ENCODE data around the gene KRTAP10-5. TPM values are rescaled to one million over a fixed set of nuclear protein-coding genes. Genes with fewer than 3 reads are reported as not detected.
A peak's percentile ranks its signal among the peaks of the same experiment; 100 is the strongest.
"Not testable (repeated sequence)": the region's sequence is repeated elsewhere in the genome, so short reads cannot be mapped to it uniquely, and the experiment has no call there.

KRTAP10-5 gene
- polyA plus RNA-seq, 6 donors from 2014 or later = not detected

- H3K27ac Mint-ChIP-seq = no peak overlapping the region
- H3K27me3 Mint-ChIP-seq = peaks cover 26 to 64% (median 38%) of the 10 kb centered on the region in 3 donors
- no peaks in the 10 kb centered on the region for H3K4me1 Mint-ChIP-seq
- DNase-seq (no peak), ATAC-seq (ENCODE audit: low read depth in 2 of 2) (no peak)
- H3K4me3 Mint-ChIP-seq = no peak overlapping the region
- H3K36me3 Mint-ChIP-seq = peaks cover 5 to 7% of the 10 kb centered on the region in 2 donors
- peaks cover 4 to 55% (median 16%) of the 10 kb centered on the region in 7 donors for H3K9me3 Mint-ChIP-seq
Measured at GRCh38 chr21:44603911-44604310, 23.5 kb upstream of the KRTAP10-5 start.

GRCh38 chr21:44603109-44603875 lies 22.9 kb upstream of the KRTAP10-5 start:
- peaks cover 5 to 57% (median 10%) of the 10 kb centered on the region in 7 donors for H3K9me3 Mint-ChIP-seq
- ATAC-seq (ENCODE audit: low read depth in 2 of 2) (no peak), DNase-seq (no peak)
- H3K27ac Mint-ChIP-seq = no peak overlapping the region
- H3K36me3 Mint-ChIP-seq = peaks cover 5 to 7% of the 10 kb centered on the region in 2 donors
- H3K4me3 Mint-ChIP-seq = no peak overlapping the region
- H3K4me1 Mint-ChIP-seq = no peaks in the 10 kb centered on the region
- peaks cover 32 to 70% (median 44%) of the 10 kb centered on the region in 3 donors for H3K27me3 Mint-ChIP-seq

- H3K4me1 Mint-ChIP-seq = no peaks in the 10 kb centered on the region
- no peak overlapping the region for H3K27ac Mint-ChIP-seq
- H3K27me3 Mint-ChIP-seq = peaks cover 33 to 69% (median 47%) of the 10 kb centered on the region in 3 donors
- peak overlapping the region in 1 of 8 donors; percentile 6 for H3K4me3 Mint-ChIP-seq
- H3K9me3 Mint-ChIP-seq = peaks cover 7 to 53% (median 11%) of the 10 kb centered on the region in 7 donors
- DNase-seq (no peak), ATAC-seq (ENCODE audit: low read depth in 2 of 2) (no peak)
- H3K36me3 Mint-ChIP-seq = peaks cover 5 to 11% of the 10 kb centered on the region in 2 donors
Measured at GRCh38 chr21:44602463-44602850, 22.1 kb upstream of the KRTAP10-5 start.

- peaks cover 5 to 11% of the 10 kb centered on the region in 2 donors for H3K36me3 Mint-ChIP-seq
- no peak for ATAC-seq (ENCODE audit: low read depth in 2 of 2)
- H3K27me3 Mint-ChIP-seq = peaks cover 33 to 69% (median 47%) of the 10 kb centered on the region in 3 donors
- peak overlapping the region in 1 of 6 donors; percentile 29 for H3K27ac Mint-ChIP-seq
- DNase-seq = no peak
- no peaks in the 10 kb centered on the region for H3K4me1 Mint-ChIP-seq
- peaks cover 7 to 47% (median 11%) of the 10 kb centered on the region in 7 donors for H3K9me3 Mint-ChIP-seq
- H3K4me3 Mint-ChIP-seq = no peak overlapping the region
Measured at GRCh38 chr21:44601596-44602462, 21.4 kb upstream of the KRTAP10-5 start.

GRCh38 chr21:44601091-44601490 lies 20.7 kb upstream of the KRTAP10-5 start:
- DNase-seq; H3K27ac Mint-ChIP-seq; ATAC-seq (ENCODE audit: low read depth in 2 of 2); H3K4me1 Mint-ChIP-seq; H3K4me3 Mint-ChIP-seq: not testable (repeated sequence)
- Mint-ChIP-seq H3K27me3 (peaks cover 26 to 64% (median 46%) of the 10 kb centered on the region in 3 donors), H3K36me3 (peaks cover 0 to 11% of the 10 kb centered on the region in 2 donors), H3K9me3 (peaks cover 4 to 40% (median 7%) of the 10 kb centered on the region in 7 donors)

GRCh38 chr21:44600118-44600978 lies 19.9 kb upstream of the KRTAP10-5 start, which contains the start of gene KRTAP10-7:
Gene KRTAP10-7 (plus strand): TSS chr21:44600597. CDS start chr21:44600622, 25 bp downstream.
- ATAC-seq (ENCODE audit: low read depth in 2 of 2); H3K27ac Mint-ChIP-seq: not testable (repeated sequence)

GRCh38 chr21:44599264-44600029 lies 19.0 kb upstream of the KRTAP10-5 start:
- Mint-ChIP-seq H3K4me1 (no peaks in the 10 kb centered on the region), H3K27ac (no peak overlapping the region), H3K36me3 (peaks cover 0 to 11% of the 10 kb centered on the region in 2 donors), H3K4me3 (no peak overlapping the region), H3K9me3 (peaks cover 4 to 23% (median 7%) of the 10 kb centered on the region in 7 donors), H3K27me3 (peaks cover 14 to 51% (median 33%) of the 10 kb centered on the region in 3 donors)
- no peak for ATAC-seq (ENCODE audit: low read depth in 2 of 2)
- no peak for DNase-seq

More at GRCh38 chr21:44600118-44600978, 19.9 kb upstream of the KRTAP10-5 start, which contains the start of gene KRTAP10-7:
- DNase-seq, H3K4me1 Mint-ChIP-seq, H3K4me3 Mint-ChIP-seq: not testable (repeated sequence)
- peaks cover 4 to 32% (median 7%) of the 10 kb centered on the region in 7 donors for H3K9me3 Mint-ChIP-seq
- peaks cover 0 to 11% of the 10 kb centered on the region in 2 donors for H3K36me3 Mint-ChIP-seq
- peaks cover 23 to 57% (median 39%) of the 10 kb centered on the region in 3 donors for H3K27me3 Mint-ChIP-seq

- Mint-ChIP-seq H3K36me3 (peaks cover 0 to 11% of the 10 kb centered on the region in 2 donors), H3K4me1 (no peaks in the 10 kb centered on the region), H3K27me3 (peaks cover 7 to 42% (median 30%) of the 10 kb centered on the region in 3 donors), H3K9me3 (peaks cover 4 to 15% (median 7%) of the 10 kb centered on the region in 7 donors), H3K4me3 (no peak overlapping the region), H3K27ac (no peak overlapping the region)
- ATAC-seq (ENCODE audit: low read depth in 2 of 2) = no peak
- DNase-seq = no peak
Measured at GRCh38 chr21:44598061-44598460, 17.7 kb upstream of the KRTAP10-5 start.

- H3K27me3 Mint-ChIP-seq = peaks cover 7 to 38% (median 25%) of the 10 kb centered on the region in 3 donors
- DNase-seq = no peak
- ATAC-seq (ENCODE audit: low read depth in 2 of 2) = no peak
- no peak overlapping the region for H3K27ac Mint-ChIP-seq
- H3K36me3 Mint-ChIP-seq = peaks cover 0 to 11% of the 10 kb centered on the region in 2 donors
- H3K4me1 Mint-ChIP-seq = no peaks in the 10 kb centered on the region
- H3K9me3 Mint-ChIP-seq = peaks cover 4 to 15% (median 7%) of the 10 kb centered on the region in 7 donors
- no peak overlapping the region for H3K4me3 Mint-ChIP-seq
Measured at GRCh38 chr21:44596068-44596725, 15.8 kb upstream of the KRTAP10-5 start.

- H3K27ac Mint-ChIP-seq = no peak overlapping the region
- no peak for ATAC-seq (ENCODE audit: low read depth in 2 of 2)
Measured at GRCh38 chr21:44595524-44595923, 15.1 kb upstream of the KRTAP10-5 start.

GRCh38 chr21:44594406-44594916 lies 14.1 kb upstream of the KRTAP10-5 start:
- peaks cover 0 to 11% of the 10 kb centered on the region in 2 donors for H3K36me3 Mint-ChIP-seq
- peak overlapping the region in 1 of 8 donors; percentile 26 for H3K4me3 Mint-ChIP-seq
- H3K27me3 Mint-ChIP-seq = peaks cover 7 to 41% (median 41%) of the 10 kb centered on the region in 3 donors
- DNase-seq (no peak), ATAC-seq (ENCODE audit: low read depth in 2 of 2) (no peak)
- peaks cover 4 to 15% (median 7%) of the 10 kb centered on the region in 7 donors for H3K9me3 Mint-ChIP-seq
- H3K4me1 Mint-ChIP-seq = no peaks in the 10 kb centered on the region
- peak overlapping the region in 1 of 6 donors; percentile 44 for H3K27ac Mint-ChIP-seq

More at GRCh38 chr21:44595524-44595923, 15.1 kb upstream of the KRTAP10-5 start:
- Mint-ChIP-seq H3K9me3 (peaks cover 4 to 15% (median 7%) of the 10 kb centered on the region in 7 donors), H3K27me3 (peaks cover 7 to 37% (median 31%) of the 10 kb centered on the region in 3 donors), H3K36me3 (peaks cover 0 to 11% of the 10 kb centered on the region in 2 donors), H3K4me3 (no peak overlapping the region), H3K4me1 (no peaks in the 10 kb centered on the region)
- DNase-seq = no peak
